T47D (cell line): ENCODE results near the gene MIS12.

Experiments
- DNase-seq, 2 experiments: peaks; one replicate each; pipeline versions ENCODE4 v3.0.0 to v3.0.0-alpha.2; 2011 to 2012; ENCODE audit warnings: low read depth in 1 of 2, low spot score in 1 of 2
- JUND ChIP-seq: IDR thresholded peaks from 2 replicates; pipeline ENCODE4 v1.6.1; 2012; ENCODE audit warnings: low read depth
- in situ Hi-C: cut with HindIII; loops from 2 replicates; pipeline ENCODE4 v1.10.0; 2016; ENCODE audit warnings: low sequenced_read_pairs, low pct_unique_long_range_greater_than_20kb

The MIS12 gene

DNA sequence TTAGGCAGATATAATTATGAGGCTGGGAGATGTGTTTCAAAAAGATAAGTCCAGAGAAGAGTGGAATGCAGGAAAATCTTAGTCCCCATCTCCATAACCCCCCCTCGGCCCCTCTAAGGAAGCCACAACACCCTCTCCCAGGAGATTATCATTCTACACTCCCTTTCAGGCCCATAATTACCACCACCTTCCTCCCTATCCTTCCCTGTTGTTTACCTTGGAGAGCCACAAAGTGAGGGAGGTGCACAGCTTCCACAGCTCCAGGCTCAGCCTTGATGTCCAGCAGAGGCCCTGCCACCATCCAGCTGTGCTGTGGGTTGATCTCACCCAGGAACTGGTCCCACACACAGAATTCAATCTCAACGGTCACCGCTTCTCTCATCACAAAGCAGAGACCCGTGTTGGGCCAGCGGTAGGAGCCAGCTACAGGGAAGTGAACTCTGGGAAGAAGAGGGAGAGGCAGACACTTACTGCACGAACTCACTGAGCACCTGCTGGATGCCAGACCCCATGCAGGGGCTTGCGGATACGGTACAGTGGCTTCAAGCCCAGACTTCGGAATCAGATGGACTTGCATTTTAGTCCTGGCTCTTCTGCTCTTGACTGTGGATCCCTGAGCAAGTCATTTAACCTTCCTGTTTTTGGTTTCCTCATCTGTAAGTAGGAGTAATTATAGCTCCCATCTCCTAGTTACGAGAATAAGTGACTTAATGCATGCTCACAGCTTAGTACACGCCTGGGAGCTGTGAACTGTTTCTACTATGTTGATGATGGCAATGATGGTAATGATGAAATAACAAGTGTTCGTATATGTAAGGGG, 44.1 kb downstream of the MIS12 start:
- no peak for TF ChIP-seq JUND
- in situ Hi-C loops: no loop called here
- DNase-seq: no peak

DNA sequence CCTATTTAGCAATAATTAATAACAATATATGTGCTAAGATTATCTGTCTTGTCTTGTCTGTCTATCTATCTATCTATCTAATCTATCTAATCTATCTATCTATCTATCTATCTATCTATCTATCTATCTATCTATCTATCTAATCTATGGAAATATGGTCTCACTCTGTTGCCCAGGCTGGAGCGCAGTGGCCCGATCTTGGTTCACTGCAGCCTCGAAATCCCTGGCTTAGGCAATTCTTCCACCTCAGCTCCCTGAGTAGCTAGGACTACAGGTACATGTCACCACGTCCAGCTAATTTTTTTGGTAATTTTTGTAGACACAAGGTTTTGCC, 44.7 kb downstream of the MIS12 start:
- no peak for DNase-seq
- no peak for TF ChIP-seq JUND
- in situ Hi-C loops: no loop called here

DNA sequence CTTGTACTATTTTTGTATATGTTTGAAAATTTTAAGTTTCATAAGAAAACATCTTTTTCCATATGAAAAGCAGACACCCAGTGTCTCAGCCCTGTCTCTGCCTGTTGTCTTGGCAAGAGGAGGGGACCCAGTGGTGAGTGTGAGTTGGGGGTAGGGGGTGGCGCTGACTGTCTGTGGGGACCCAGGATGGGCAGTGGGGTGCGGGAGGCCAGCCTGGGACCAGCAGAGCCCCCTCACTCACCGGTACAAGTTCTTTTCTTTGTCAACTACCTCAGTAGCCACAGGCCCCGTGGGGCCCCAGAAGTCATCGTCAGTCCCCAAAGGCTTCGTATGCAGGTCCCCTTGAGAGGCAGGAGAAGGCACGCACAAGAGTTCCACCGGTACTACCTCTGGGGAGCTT, 46.2 kb downstream of the MIS12 start:
- DNase-seq: no peak
- in situ Hi-C loops: no loop called here
- no peak for TF ChIP-seq JUND

DNA sequence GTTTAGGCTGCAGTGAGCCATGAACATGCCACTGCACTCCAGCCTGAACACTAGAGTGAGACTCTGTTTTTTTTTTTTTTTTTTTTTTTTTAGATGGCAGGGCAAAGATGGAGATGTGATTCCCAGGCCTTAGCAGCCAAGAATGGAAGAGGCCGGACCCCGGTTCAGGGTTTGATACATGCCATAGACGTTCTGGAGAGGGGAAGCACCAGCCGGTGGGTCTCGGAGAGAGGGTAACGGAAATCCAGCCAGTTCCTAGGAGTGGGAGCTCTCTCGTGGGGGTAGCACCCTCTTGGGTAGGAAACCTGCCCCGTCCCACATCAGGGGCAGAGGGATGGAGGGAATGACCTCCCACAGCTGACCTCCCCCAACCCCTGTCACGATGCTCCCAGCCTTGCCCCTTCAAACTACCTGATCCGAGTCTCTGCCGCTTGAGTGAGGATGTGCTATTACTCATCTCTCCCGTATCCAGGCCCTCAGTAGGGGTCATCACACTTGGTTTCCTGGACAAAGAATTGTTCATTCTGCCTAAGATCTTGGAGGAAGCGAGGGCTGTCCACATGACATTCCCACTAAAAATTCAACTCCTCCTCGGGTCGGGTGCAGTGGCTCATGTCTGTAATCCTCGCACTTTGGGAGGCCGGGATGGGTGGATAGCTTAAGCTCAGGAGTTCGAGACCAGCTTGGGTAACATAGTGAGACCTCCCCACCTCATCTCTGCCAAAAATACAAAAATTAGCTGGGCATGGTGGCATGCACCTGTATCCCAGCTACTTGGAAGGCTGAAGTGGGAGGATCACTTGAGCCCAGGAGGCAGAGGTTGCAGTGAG, 47.3 kb downstream of the MIS12 start:
- no peak for TF ChIP-seq JUND
- in situ Hi-C loops: no loop called here
- no peak for DNase-seq

DNA sequence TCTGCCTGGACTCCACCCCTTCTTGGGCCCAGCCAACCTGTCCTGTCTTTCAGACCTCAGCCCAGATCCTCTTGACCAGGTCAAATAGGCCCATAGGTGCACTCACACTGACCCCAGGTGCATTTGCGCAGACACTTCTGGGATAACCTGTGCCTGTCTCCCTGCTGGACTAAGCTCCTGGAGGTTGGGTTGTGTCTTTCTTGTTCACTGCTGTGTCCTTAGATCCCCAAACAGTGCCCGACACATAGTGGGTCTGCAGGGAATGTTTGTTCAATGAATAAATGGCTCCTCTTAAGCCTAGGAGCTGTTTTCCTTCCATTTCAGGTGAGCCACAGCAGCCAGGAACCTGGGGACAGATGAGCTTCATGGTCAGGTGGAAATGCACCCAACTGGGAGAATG, 49.1 kb downstream of the MIS12 start:
- DNase-seq: no peak
- in situ Hi-C loops: no loop called here
- TF ChIP-seq JUND: no peak

DNA sequence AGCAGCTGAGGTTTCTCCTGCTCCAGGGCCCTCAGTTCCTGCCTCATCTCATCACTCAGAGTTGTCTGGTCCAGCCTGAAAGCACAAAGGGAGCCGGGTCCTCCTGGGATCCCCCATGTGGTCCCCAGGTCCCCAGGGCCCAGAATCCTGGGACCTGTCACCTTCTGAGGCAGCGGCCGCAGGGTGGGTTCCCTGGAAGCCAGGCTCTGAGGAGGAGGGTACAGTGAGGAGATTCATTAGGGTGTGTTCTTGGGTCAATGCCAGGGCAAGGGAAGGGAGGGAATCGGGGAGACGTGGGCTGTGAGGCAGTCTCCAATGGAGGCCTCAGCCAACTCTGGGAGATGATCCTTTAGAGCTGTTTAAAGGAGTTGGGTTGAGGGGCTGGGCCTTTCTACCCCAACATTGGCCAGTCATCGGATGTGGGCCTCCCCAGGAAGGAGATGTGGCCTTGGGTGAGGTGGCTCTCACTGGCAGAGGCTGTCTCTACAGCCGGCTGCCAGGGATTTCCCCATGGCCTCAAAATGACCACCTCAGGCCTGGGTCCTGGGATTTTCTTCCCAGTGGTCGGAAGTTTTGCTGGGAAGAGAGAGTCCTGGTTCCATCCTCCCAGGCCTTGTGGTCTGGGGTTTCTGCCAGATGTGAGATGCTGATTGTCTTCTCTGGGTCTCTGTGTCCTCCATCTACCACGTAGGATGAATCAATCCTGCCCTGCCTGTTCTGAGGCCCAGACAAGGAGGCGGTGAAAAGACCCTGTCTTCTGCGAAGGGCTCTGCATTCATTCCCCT, 50.7 kb downstream of the MIS12 start:
- no peak for TF ChIP-seq JUND
- in situ Hi-C loops: no loop called here
- no peak for DNase-seq

DNA sequence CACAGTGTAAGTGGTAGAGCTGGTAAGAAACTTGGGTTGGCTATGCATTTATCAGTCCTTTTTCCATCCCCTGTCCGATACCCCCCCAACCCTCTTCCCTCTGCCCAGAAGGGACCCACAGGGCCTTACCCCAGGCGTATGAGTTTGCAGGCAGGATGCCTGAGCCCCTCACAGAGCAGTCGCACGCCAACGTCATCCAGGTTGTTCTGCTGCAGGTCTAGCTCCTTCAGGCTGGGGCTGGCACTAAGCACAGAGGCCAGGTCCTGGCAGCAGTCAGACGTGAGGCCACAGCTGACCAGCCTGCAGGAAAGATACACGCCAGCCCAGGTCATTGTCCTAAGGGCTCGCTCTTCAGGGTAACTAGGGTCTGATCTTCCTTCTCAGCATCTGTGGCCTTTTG, 52.9 kb downstream of the MIS12 start:
- in situ Hi-C loops: no loop called here
- no peak for DNase-seq
- TF ChIP-seq JUND: no peak

DNA sequence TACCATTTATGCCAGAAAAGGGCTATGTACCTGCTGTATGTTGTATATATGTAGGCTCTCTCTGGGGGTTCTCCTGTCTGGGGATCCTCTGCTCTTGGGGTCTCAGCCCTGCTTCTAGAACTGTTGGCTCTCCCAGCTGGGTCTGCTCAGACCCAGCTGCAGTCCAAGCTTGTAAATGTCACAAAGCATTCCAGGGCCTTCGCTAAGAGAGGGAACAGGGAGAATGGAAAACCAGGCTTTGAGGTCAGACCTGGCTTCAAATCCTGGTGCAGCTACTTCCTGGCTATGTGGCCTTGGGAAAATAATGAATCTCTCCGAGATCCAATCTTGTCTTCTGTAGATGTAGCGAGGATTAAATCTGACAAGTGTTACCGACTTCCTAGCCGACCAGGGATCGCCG, 54.0 kb downstream of the MIS12 start:
- no peak for DNase-seq
- in situ Hi-C loops: no loop called here
- TF ChIP-seq JUND: no peak
